GM12878 (cell line): ENCODE results near the gene NOD2. TPM values are rescaled to one million over a fixed set of nuclear protein-coding genes. Genes with fewer than 3 reads are reported as not detected.
A peak's percentile ranks its signal among the peaks of the same experiment; 100 is the strongest.

Source experiments
- CBX3 ChIP-seq: fragments of 200-600 bp; sonication (generic); IDR thresholded peaks from 2 replicates; pipeline ENCODE4 v1.6.1; 2016; ENCODE audit warnings: low read depth, borderline replicate concordance
- CHD1 ChIP-seq: IDR thresholded peaks from 2 replicates; pipeline ENCODE4 v1.6.1; 2012; ENCODE audit warnings: low read depth, low read length, improper control_type of control experiment
- E2F4 ChIP-seq: IDR thresholded peaks from 2 replicates; pipeline ENCODE4 v1.6.1; 2012; ENCODE audit warnings: low read depth, low read length, improper control_type of control experiment
- FOXK2 ChIP-seq: fragments of 450-650 bp; IDR thresholded peaks from 2 replicates; pipeline ENCODE4 v1.6.1; 2017; ENCODE audit warnings: mild to moderate bottlenecking, moderate library complexity
- GATAD2B ChIP-seq: fragments of 450-650 bp; conservative IDR thresholded peaks from 2 replicates; pipeline ENCODE4 v1.6.1; 2017; ENCODE audit warnings: low read depth, mild to moderate bottlenecking, moderate library complexity
- HDAC2 ChIP-seq: fragments of 200-600 bp; sonication (generic); IDR thresholded peaks from 2 replicates; pipeline ENCODE4 v1.6.1; 2017
- HDAC6 ChIP-seq: fragments of 200-600 bp; sonication (generic); IDR thresholded peaks from one replicate; pipeline ENCODE4 v1.8.0; 2017; ENCODE audit warnings: antibody characterized with exemption; ENCODE audit not compliant: unreplicated experiment
- KDM1A ChIP-seq: fragments of 200-600 bp; sonication (generic); IDR thresholded peaks from 2 replicates; pipeline ENCODE4 v1.6.1; 2016; ENCODE audit warnings: borderline replicate concordance
- MEF2A ChIP-seq: IDR thresholded peaks from 2 replicates; pipeline ENCODE4 v1.6.1; 2011; ENCODE audit warnings: low read depth, mild to moderate bottlenecking, low read length, moderate library complexity; ENCODE audit not compliant: insufficient read depth
- NFYA ChIP-seq: IDR thresholded peaks from 2 replicates; pipeline ENCODE4 v1.6.1; 2011; ENCODE audit warnings: low read depth, mild to moderate bottlenecking, low read length, improper control_type of control experiment, borderline replicate concordance
- PKNOX1 ChIP-seq: fragments of 450-650 bp; IDR thresholded peaks from 2 replicates; pipeline ENCODE4 v1.6.1; 2016; ENCODE audit warnings: mild to moderate bottlenecking
- RCOR1 ChIP-seq: conservative IDR thresholded peaks from 2 replicates; pipeline ENCODE4 v1.6.1; 2012; ENCODE audit warnings: low read depth, low read length, improper control_type of control experiment
- RELB ChIP-seq: fragments of 450-650 bp; IDR thresholded peaks from 2 replicates; pipeline ENCODE4 v1.6.1; 2017; ENCODE audit warnings: low read depth, mild to moderate bottlenecking, moderate library complexity
- RUNX3 ChIP-seq: IDR thresholded peaks from 2 replicates; pipeline ENCODE4 v1.6.1; 2012; ENCODE audit warnings: low read length, inconsistent platforms
- SREBF2 ChIP-seq: IDR thresholded peaks from 2 replicates; pipeline ENCODE4 v1.6.1; 2012; ENCODE audit warnings: mild to moderate bottlenecking, low read length
- TARDBP ChIP-seq: IDR thresholded peaks from 2 replicates; pipeline ENCODE4 v1.6.1; 2016; ENCODE audit warnings: borderline replicate concordance
- ZNF592 ChIP-seq: fragments of 450-650 bp; IDR thresholded peaks from 2 replicates; pipeline ENCODE4 v1.6.1; 2017; ENCODE audit warnings: mild to moderate bottlenecking, moderate library complexity
- ZNF687 ChIP-seq: fragments of 450-650 bp; IDR thresholded peaks from 2 replicates; pipeline ENCODE4 v1.6.1; 2017; ENCODE audit warnings: mild to moderate bottlenecking, moderate library complexity
- polyA plus RNA-seq, 11 experiments: library from polyadenylated mRNA; depleted of rRNA in 4 of 11; unstranded in 6 of 11; stranded (reverse) in 5 of 11; fragments of >200 nt; fragmentation: Nextera tagmentation in 4 of 11; fragmentation: Illumina TruSeq in 1 of 11; extraction: Ambion mirVana in 4 of 11; extraction: Trizol in 1 of 11; gene quantifications; 1 replicate in 1 of 11; 2 replicates in 10 of 11; pipeline versions ENCODE4 v1.2.1 to v1.2.3, GENCODE V29; 2011 to 2016; ENCODE audit warnings: inconsistent platforms in 2 of 11, missing spikeins in 2 of 11, low read depth in 1 of 11
- total RNA-seq, 4 experiments: library from RNA; depleted of rRNA in 3 of 4; stranded (reverse); fragments of >200 nt in 3 of 4; fragmentation: Illumina TruSeq in 1 of 4; extraction: Trizol in 1 of 4; gene quantifications; 2 replicates each; pipeline versions ENCODE4 v1.2.1 to v1.2.3, GENCODE V29; 2013 to 2021

NOD2 gene
- total and polyA plus RNA-seq, 10 of the 15 experiments (the other 5 are each of a cell fraction or from before 2014, with no cell fraction given), result 1.0 to 18.6 (median 6.7) TPM

- no peak; the same call in 1 of the 2 replicates for TF ChIP-seq PKNOX1
- TF ChIP-seq RELB, result peak; percentile 96
- TF ChIP-seq GATAD2B, result peak; percentile 94
- no peak for TF ChIP-seq RCOR1
- TF ChIP-seq SREBF2, result no peak
- TF ChIP-seq NFYA, result no peak
- peak; percentile 98 for TF ChIP-seq ZNF687
- no peak for TF ChIP-seq FOXK2
- TF ChIP-seq CHD1, result no peak
- peak; percentile 70; the same call in 1 of the 2 replicates for TF ChIP-seq ZNF592
- TF ChIP-seq RUNX3, result peak; percentile 68
- TF ChIP-seq TARDBP, result no peak
- TF ChIP-seq HDAC2, result no peak
- no peak for TF ChIP-seq KDM1A
- no peak for TF ChIP-seq E2F4
- 0 out of 2 replicates have a peak, but pooled peaks have one; percentile 62 for TF ChIP-seq MEF2A
- no peak for TF ChIP-seq HDAC6
- no peak for TF ChIP-seq CBX3
Measured at GRCh38 chr16:50735629-50736122, 42.3 kb downstream of the NOD2 start (continued).
